GM12878 (cell line): Measurements from ENCODE around the gene ADGRV1. TPM values are rescaled to one million over a fixed set of nuclear protein-coding genes. Genes with fewer than 3 reads are reported as not detected.

Experiments used
- BCLAF1 ChIP-seq: fragments of 450-650 bp; IDR thresholded peaks from 2 replicates; pipeline ENCODE4 v1.6.1; 2017; ENCODE audit warnings: antibody characterized with exemption, mild to moderate bottlenecking, moderate library complexity
- CEBPZ ChIP-seq: fragments of 150-350 bp; IDR thresholded peaks from 2 replicates; pipeline ENCODE4 v1.6.1; 2016; ENCODE audit warnings: low read depth, low read length
- CHD1 ChIP-seq: IDR thresholded peaks from 2 replicates; pipeline ENCODE4 v1.6.1; 2012; ENCODE audit warnings: low read depth, low read length, improper control_type of control experiment
- CREM ChIP-seq: IDR thresholded peaks from 2 replicates; pipeline ENCODE4 v1.6.1; 2014; ENCODE audit warnings: antibody characterized with exemption, low read depth
- EED ChIP-seq: sonication (generic); IDR thresholded peaks from 2 replicates; pipeline ENCODE4 v1.6.1; 2016; ENCODE audit warnings: antibody characterized with exemption, low read depth
- EGR1 ChIP-seq, 2 experiments: IDR thresholded peaks; 1 replicate in 1 of 2; 2 replicates in 1 of 2; pipeline ENCODE4 v1.6.1; 2011 to 2012; ENCODE audit warnings: low read depth in 2 of 2, low read length in 2 of 2, borderline replicate concordance in 1 of 2, mild to moderate bottlenecking in 1 of 2, moderate library complexity in 1 of 2
- GATAD2B ChIP-seq: fragments of 450-650 bp; conservative IDR thresholded peaks from 2 replicates; pipeline ENCODE4 v1.6.1; 2017; ENCODE audit warnings: low read depth, mild to moderate bottlenecking, moderate library complexity
- IKZF2 ChIP-seq, 2 experiments: fragments of 450-650 bp; IDR thresholded peaks; 2 replicates each; pipeline ENCODE4 v1.6.1; 2017; ENCODE audit warnings: mild to moderate bottlenecking in 2 of 2, moderate library complexity in 2 of 2
- MEF2A ChIP-seq: IDR thresholded peaks from 2 replicates; pipeline ENCODE4 v1.6.1; 2011; ENCODE audit warnings: low read depth, mild to moderate bottlenecking, low read length, moderate library complexity; ENCODE audit not compliant: insufficient read depth
- NBN ChIP-seq: fragments of 450-650 bp; IDR thresholded peaks from 2 replicates; pipeline ENCODE4 v1.6.1; 2016
- RCOR1 ChIP-seq: conservative IDR thresholded peaks from 2 replicates; pipeline ENCODE4 v1.6.1; 2012; ENCODE audit warnings: low read depth, low read length, improper control_type of control experiment
- RUNX3 ChIP-seq: IDR thresholded peaks from 2 replicates; pipeline ENCODE4 v1.6.1; 2012; ENCODE audit warnings: low read length, inconsistent platforms
- SP1 ChIP-seq: IDR thresholded peaks from one replicate; pipeline ENCODE4 v1.6.1; 2011; ENCODE audit warnings: low read depth, low read length
- SRF ChIP-seq, 2 experiments: IDR thresholded peaks; 2 replicates each; pipeline ENCODE4 v1.6.1; 2011; ENCODE audit warnings: low read depth in 2 of 2, low read length in 2 of 2, mild to moderate bottlenecking in 1 of 2, moderate library complexity in 1 of 2
- YBX1 ChIP-seq: fragments of 450-650 bp; IDR thresholded peaks from 2 replicates; pipeline ENCODE4 v1.6.1; 2016; ENCODE audit warnings: antibody characterized with exemption
- ZNF384 ChIP-seq: IDR thresholded peaks from 2 replicates; pipeline ENCODE4 v1.6.1; 2012; ENCODE audit warnings: low read depth, mild to moderate bottlenecking, low read length, improper control_type of control experiment, borderline replicate concordance
- polyA plus RNA-seq, 11 experiments: library from polyadenylated mRNA; depleted of rRNA in 4 of 11; unstranded in 6 of 11; stranded (reverse) in 5 of 11; fragments of >200 nt; fragmentation: Nextera tagmentation in 4 of 11; fragmentation: Illumina TruSeq in 1 of 11; extraction: Ambion mirVana in 4 of 11; extraction: Trizol in 1 of 11; gene quantifications; 1 replicate in 1 of 11; 2 replicates in 10 of 11; pipeline versions ENCODE4 v1.2.1 to v1.2.3, GENCODE V29; 2011 to 2016; ENCODE audit warnings: inconsistent platforms in 2 of 11, missing spikeins in 2 of 11, low read depth in 1 of 11
- total RNA-seq, 4 experiments: library from RNA; depleted of rRNA in 3 of 4; stranded (reverse); fragments of >200 nt in 3 of 4; fragmentation: Illumina TruSeq in 1 of 4; extraction: Trizol in 1 of 4; gene quantifications; 2 replicates each; pipeline versions ENCODE4 v1.2.1 to v1.2.3, GENCODE V29; 2013 to 2021
- TF ChIP-seq, protein P1 (sequence below): fragments of 450-650 bp; IDR thresholded peaks from 2 replicates; pipeline ENCODE4 v1.6.1; 2016; ENCODE audit warnings: mild to moderate bottlenecking, moderate library complexity, borderline replicate concordance
- TF ChIP-seq, protein P2 (sequence below): IDR thresholded peaks from 2 replicates; pipeline ENCODE4 v1.6.1; 2011; ENCODE audit warnings: borderline replicate concordance, low read depth, mild to moderate bottlenecking, moderate library complexity, low read length; ENCODE audit not compliant: insufficient read depth, poor library complexity, severe bottlenecking

Gene ADGRV1
- total and polyA plus RNA-seq, 10 of the 15 experiments (the other 5 are each of a cell fraction or from before 2014, with no cell fraction given) = 0.04 to 8.1 (median 0.16) TPM; not detected in 1

DNA sequence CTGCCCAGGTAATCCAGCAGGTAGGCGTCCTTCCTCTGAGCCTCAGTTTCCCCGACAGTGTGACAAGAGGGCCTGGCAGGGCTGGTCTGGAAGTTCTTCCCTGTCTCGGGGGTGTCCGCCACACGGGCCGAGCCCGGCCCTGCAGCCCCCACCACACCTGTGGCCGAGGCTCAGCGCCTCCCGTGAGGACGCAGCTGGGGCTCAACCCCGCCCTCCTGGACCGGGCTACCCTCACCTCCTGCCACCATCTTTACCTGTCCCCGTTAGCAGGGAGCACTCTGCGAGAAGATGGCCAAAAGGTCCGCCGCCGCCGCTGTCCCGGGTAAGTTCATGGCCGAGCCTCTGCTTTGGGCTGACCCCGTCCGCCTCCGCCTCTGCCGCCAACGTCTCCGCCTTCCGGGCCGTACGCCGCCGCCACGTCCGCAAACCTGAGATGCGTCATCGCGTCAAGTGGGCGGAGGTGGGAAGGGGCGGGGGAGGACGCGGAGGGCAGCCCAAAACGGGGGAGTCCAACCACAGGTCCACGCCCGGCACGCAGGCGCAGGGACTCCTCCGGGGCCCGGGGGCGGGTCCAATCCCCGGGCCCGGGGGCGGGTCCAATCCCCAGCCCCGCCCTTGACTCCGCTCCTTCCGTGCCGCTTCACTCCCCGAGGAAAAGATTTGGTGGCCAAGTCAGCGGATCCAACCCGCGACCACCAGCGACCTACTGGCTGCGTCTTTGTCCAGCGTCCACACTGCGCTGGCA lies 29.2 kb upstream of the ADGRV1 start, which contains the start of gene LYSMD3 (continued):
- no peak for TF ChIP-seq CEBPZ
- TF ChIP-seq, protein P1, sequence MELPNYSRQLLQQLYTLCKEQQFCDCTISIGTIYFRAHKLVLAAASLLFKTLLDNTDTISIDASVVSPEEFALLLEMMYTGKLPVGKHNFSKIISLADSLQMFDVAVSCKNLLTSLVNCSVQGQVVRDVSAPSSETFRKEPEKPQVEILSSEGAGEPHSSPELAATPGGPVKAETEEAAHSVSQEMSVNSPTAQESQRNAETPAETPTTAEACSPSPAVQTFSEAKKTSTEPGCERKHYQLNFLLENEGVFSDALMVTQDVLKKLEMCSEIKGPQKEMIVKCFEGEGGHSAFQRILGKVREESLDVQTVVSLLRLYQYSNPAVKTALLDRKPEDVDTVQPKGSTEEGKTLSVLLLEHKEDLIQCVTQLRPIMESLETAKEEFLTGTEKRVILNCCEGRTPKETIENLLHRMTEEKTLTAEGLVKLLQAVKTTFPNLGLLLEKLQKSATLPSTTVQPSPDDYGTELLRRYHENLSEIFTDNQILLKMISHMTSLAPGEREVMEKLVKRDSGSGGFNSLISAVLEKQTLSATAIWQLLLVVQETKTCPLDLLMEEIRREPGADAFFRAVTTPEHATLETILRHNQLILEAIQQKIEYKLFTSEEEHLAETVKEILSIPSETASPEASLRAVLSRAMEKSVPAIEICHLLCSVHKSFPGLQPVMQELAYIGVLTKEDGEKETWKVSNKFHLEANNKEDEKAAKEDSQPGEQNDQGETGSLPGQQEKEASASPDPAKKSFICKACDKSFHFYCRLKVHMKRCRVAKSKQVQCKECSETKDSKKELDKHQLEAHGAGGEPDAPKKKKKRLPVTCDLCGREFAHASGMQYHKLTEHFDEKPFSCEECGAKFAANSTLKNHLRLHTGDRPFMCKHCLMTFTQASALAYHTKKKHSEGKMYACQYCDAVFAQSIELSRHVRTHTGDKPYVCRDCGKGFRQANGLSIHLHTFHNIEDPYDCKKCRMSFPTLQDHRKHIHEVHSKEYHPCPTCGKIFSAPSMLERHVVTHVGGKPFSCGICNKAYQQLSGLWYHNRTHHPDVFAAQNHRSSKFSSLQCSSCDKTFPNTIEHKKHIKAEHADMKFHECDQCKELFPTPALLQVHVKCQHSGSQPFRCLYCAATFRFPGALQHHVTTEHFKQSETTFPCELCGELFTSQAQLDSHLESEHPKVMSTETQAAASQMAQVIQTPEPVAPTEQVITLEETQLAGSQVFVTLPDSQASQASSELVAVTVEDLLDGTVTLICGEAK = 0 out of 2 replicates have a peak, but pooled peaks have one; percentile 25
- peak; percentile 64 for TF ChIP-seq SP1
- TF ChIP-seq BCLAF1 = no peak
- peak; percentile 58 for TF ChIP-seq RUNX3
- TF ChIP-seq EED = peak; percentile 10; the same call in 1 of the 2 replicates
- TF ChIP-seq IKZF2 (IDR thresholded peaks at IDR 0.05) = peak in 1 of 2 experiments; percentile 7; a peak in 1 of 4 replicates
- no peak for TF ChIP-seq YBX1
- TF ChIP-seq CREM = peak; percentile 93
- TF ChIP-seq CHD1 = no peak
- peak; percentile 69 to 70; a peak in 3 of 4 replicates for TF ChIP-seq SRF (IDR thresholded peaks at IDR 0.05; ENCODE audit: low read depth in 2 of 2, low read length in 2 of 2)
- TF ChIP-seq EGR1 (IDR thresholded peaks at IDR 0.05; ENCODE audit: borderline replicate concordance in 1 of 2, low read depth in 2 of 2, low read length in 2 of 2) = peak; percentile 95 to 99
- TF ChIP-seq NBN = peak; percentile 55; the same call in 1 of the 2 replicates
- TF ChIP-seq MEF2A = 0 out of 2 replicates have a peak, but pooled peaks have one; percentile 31
- TF ChIP-seq GATAD2B = peak; percentile 79
- no peak; the same call in 1 of the 2 replicates for TF ChIP-seq RCOR1
- TF ChIP-seq, protein P2, sequence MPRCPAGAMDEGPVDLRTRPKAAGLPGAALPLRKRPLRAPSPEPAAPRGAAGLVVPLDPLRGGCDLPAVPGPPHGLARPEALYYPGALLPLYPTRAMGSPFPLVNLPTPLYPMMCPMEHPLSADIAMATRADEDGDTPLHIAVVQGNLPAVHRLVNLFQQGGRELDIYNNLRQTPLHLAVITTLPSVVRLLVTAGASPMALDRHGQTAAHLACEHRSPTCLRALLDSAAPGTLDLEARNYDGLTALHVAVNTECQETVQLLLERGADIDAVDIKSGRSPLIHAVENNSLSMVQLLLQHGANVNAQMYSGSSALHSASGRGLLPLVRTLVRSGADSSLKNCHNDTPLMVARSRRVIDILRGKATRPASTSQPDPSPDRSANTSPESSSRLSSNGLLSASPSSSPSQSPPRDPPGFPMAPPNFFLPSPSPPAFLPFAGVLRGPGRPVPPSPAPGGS = peak; percentile 26
- no peak for TF ChIP-seq ZNF384
